HCT116 (cell line): ENCODE data around the gene RCL1. TPM values are rescaled to one million over a fixed set of nuclear protein-coding genes. Genes with fewer than 3 reads are reported as not detected.

Experiments
- ATAC-seq: fragments of 200-7000 bp; cut with Tn5 transposase; 2 replicates; pipeline ENCODE4 v1.9.1; 2020; ENCODE audit warnings: mild to moderate bottlenecking, moderate library complexity
- BruUV-seq: library from RNA; stranded (reverse); fragments of 400-500 nt; replicated peaks from 2 replicates; lab custom pipeline; 2021; lab: Mats Ljungman, UMichigan
- CTCF ChIA-PET: fragments of 300-600 bp; sonication (Branson Sonifier 250); formaldehyde crosslinking; loops from one replicate; lab custom pipeline; 2021; ENCODE audit warnings: antibody characterized with exemption; lab: Charles Lee
- POLR2A ChIA-PET: fragments of 300-600, 350-600 bp; sonication (Branson Sonifier 250); formaldehyde crosslinking; loops from one replicate; lab custom pipeline; 2021; ENCODE audit warnings: antibody characterized with exemption; lab: Charles Lee
- RAD21 ChIA-PET, 2 experiments: fragments of 300-600 bp; sonication (Branson Sonifier 250); formaldehyde crosslinking; loops; one replicate each; lab custom pipeline; 2023; ENCODE audit warnings: low total read pairs in 2 of 2; ENCODE audit not compliant: uncharacterized antibody in 2 of 2, unreplicated experiment in 2 of 2, low non-redundant PET in 1 of 2; lab: Charles Lee
- DNase-seq: peaks from one replicate; pipeline ENCODE4 v3.0.0-alpha.2; 2010; ENCODE audit warnings: low read depth, low spot score
- H2AFZ ChIP-seq: fragments of 200-600 bp; shearing (Covaris generic), sonication (generic); 2 replicates; pipeline ENCODE4 v1.6.1; 2017; ENCODE audit warnings: low read depth, mixed run types, mixed read lengths, antibody characterized with exemption, low read length; ENCODE audit not compliant: poor library complexity, severe bottlenecking
- H3K27ac ChIP-seq: 2 replicates; pipeline ENCODE4 v1.5.1; 2012; ENCODE audit warnings: low read depth, low read length
- H3K27me3 ChIP-seq: fragments of 200-600 bp; sonication (generic); 2 replicates; pipeline ENCODE4 v1.6.1; 2016; ENCODE audit warnings: mixed run types, low read length, mixed read lengths; ENCODE audit not compliant: insufficient read depth
- H3K36me3 ChIP-seq, 2 experiments: fragments of 200-500 bp in 1 of 2; fragments of 200-600 bp in 1 of 2; sonication (Bioruptor generic) in 1 of 2; sonication (generic) in 1 of 2; 2 replicates each; pipeline versions ENCODE4 v1.5.1 to v1.6.1; 2014 to 2016; ENCODE audit warnings: low read length in 2 of 2, inconsistent platforms in 1 of 2, mixed read lengths in 1 of 2, mixed run types in 1 of 2; ENCODE audit not compliant: insufficient read depth in 2 of 2, control insufficient read depth in 1 of 2
- H3K4me1 ChIP-seq, 2 experiments: fragments of 200-600 bp in 1 of 2; sonication (generic) in 1 of 2; 2 replicates each; pipeline versions ENCODE4 v1.5.1 to v1.6.1; 2012 to 2017; ENCODE audit warnings: low read length in 2 of 2, inconsistent platforms in 1 of 2, mild to moderate bottlenecking in 1 of 2, mixed read lengths in 1 of 2, mixed run types in 1 of 2, moderate library complexity in 1 of 2; ENCODE audit not compliant: insufficient read depth in 2 of 2, control insufficient read depth in 1 of 2
- H3K4me2 ChIP-seq: fragments of 200-600 bp; sonication (generic); 2 replicates; pipeline ENCODE4 v1.6.1; 2017; ENCODE audit warnings: mixed run types, low read length, mixed read lengths
- H3K4me3 ChIP-seq, 2 experiments: fragments of 200-600 bp in 1 of 2; sonication (generic) in 1 of 2; replicated peaks in 1 of 2; 2 replicates each; pipeline ENCODE4 v1.5.1; 2011 to 2016; ENCODE audit warnings: low read length in 2 of 2, control low read depth in 1 of 2, low read depth in 1 of 2, mild to moderate bottlenecking in 1 of 2, mixed read lengths in 1 of 2, mixed run types in 1 of 2
- H3K79me2 ChIP-seq: fragments of 200-600 bp; sonication (generic); 2 replicates; pipeline ENCODE4 v1.6.1; 2017; ENCODE audit warnings: mild to moderate bottlenecking, mixed run types, low read length, moderate library complexity, mixed read lengths; ENCODE audit not compliant: insufficient read depth
- H3K9ac ChIP-seq: fragments of 200-600 bp; sonication (generic); 2 replicates; pipeline ENCODE4 v1.6.1; 2016; ENCODE audit warnings: low read length, mixed read lengths
- H3K9me2 ChIP-seq: fragments of 200-600 bp; sonication (generic), shearing (Covaris generic); 2 replicates; pipeline ENCODE4 v1.6.1; 2017; ENCODE audit warnings: mixed run types, mild to moderate bottlenecking, moderate library complexity; ENCODE audit not compliant: insufficient read depth
- H3K9me3 ChIP-seq, 2 experiments: fragments of 200-500 bp in 1 of 2; fragments of 200-600 bp in 1 of 2; sonication (Bioruptor generic) in 1 of 2; sonication (generic) in 1 of 2; 2 replicates each; pipeline ENCODE4 v1.6.1; 2014 to 2017; ENCODE audit warnings: low read length in 2 of 2, mixed read lengths in 2 of 2, inconsistent platforms in 1 of 2, low read depth in 1 of 2, mild to moderate bottlenecking in 1 of 2, mixed run types in 1 of 2, moderate library complexity in 1 of 2; ENCODE audit not compliant: control insufficient read depth in 1 of 2, insufficient read depth in 1 of 2
- H4K20me1 ChIP-seq: fragments of 200-600 bp; sonication (generic), shearing (Covaris generic); 2 replicates; pipeline ENCODE4 v1.6.1; 2017; ENCODE audit warnings: mixed run types, mild to moderate bottlenecking, moderate library complexity; ENCODE audit not compliant: insufficient read depth
- CBX3 ChIP-seq: IDR thresholded peaks from 2 replicates; pipeline ENCODE4 v1.6.1; 2012; ENCODE audit warnings: low read depth
- CEBPB ChIP-seq: IDR thresholded peaks from 2 replicates; pipeline ENCODE4 v1.6.1; 2012; ENCODE audit warnings: low read depth
- EGR1 ChIP-seq: IDR thresholded peaks from 2 replicates; pipeline ENCODE4 v1.6.1; 2012; ENCODE audit warnings: low read depth
- EZH2phosphoT487 ChIP-seq: fragments of 200-600 bp; IDR thresholded peaks from 2 replicates; pipeline ENCODE4 v1.6.1; 2018; ENCODE audit warnings: antibody characterized with exemption, borderline replicate concordance
- JUND ChIP-seq: IDR thresholded peaks from 2 replicates; pipeline ENCODE4 v1.6.1; 2012
- POLR2AphosphoS5 ChIP-seq: IDR thresholded peaks from 2 replicates; pipeline ENCODE4 v1.6.1; 2011; ENCODE audit warnings: mild to moderate bottlenecking, low read depth, low read length, moderate library complexity
- RAD21 ChIP-seq: IDR thresholded peaks from 2 replicates; pipeline ENCODE4 v1.6.1; 2012; ENCODE audit warnings: low read depth, mild to moderate bottlenecking
- SP1 ChIP-seq: IDR thresholded peaks from 2 replicates; pipeline ENCODE4 v1.6.1; 2012; ENCODE audit warnings: low read depth
- SRF ChIP-seq: IDR thresholded peaks from 2 replicates; pipeline ENCODE4 v1.6.1; 2012; ENCODE audit warnings: low read depth
- TCF7L2 ChIP-seq: IDR thresholded peaks from 2 replicates; pipeline ENCODE4 v1.7.0; 2011; ENCODE audit warnings: borderline replicate concordance, inconsistent platforms; ENCODE audit not compliant: insufficient read depth, insufficient read length; ENCODE audit errors: extremely low read depth
- intact Hi-C: fragments of 100-400 bp; cut with micrococcal nuclease; formaldehyde crosslinking; loops from 2 replicates; pipeline ENCODE4 v1.10.0; 2022
- total RNA-seq: library from RNA; stranded (reverse); gene quantifications from one replicate; pipeline ENCODE4 v1.2.1, GENCODE V29; 2021; ENCODE audit not compliant: unreplicated experiment
- TF ChIP-seq, protein P1 (sequence below): IDR thresholded peaks from 2 replicates; pipeline ENCODE4 v1.6.1; 2012; ENCODE audit warnings: low read depth
- TF ChIP-seq, protein P2 (sequence below), 3 experiments: fragments of 200-600 bp in 1 of 3; sonication (generic) in 1 of 3; IDR thresholded peaks in 2 of 3; conservative IDR thresholded peaks in 1 of 3; 2 replicates each; pipeline ENCODE4 v1.5.1; 2012 to 2017; ENCODE audit warnings: low read depth in 2 of 3, low read length in 2 of 3, antibody characterized with exemption in 1 of 3, borderline replicate concordance in 1 of 3, control low read depth in 1 of 3, mild to moderate bottlenecking in 1 of 3, mixed read lengths in 1 of 3, mixed run types in 1 of 3, moderate library complexity in 1 of 3; ENCODE audit not compliant: insufficient read depth in 1 of 3
- TF ChIP-seq, protein P3 (sequence below): IDR thresholded peaks from 2 replicates; pipeline ENCODE4 v1.6.1; 2011; ENCODE audit warnings: mild to moderate bottlenecking, low read length, moderate library complexity; ENCODE audit not compliant: insufficient replicate concordance; ENCODE audit errors: extremely low read depth
- TF ChIP-seq, protein P4 (sequence below): IDR thresholded peaks from 2 replicates; pipeline ENCODE4 v1.6.1; 2012

RCL1 gene
- total RNA-seq, 1 experiment from 2014 or later = 29.9 TPM

DNA sequence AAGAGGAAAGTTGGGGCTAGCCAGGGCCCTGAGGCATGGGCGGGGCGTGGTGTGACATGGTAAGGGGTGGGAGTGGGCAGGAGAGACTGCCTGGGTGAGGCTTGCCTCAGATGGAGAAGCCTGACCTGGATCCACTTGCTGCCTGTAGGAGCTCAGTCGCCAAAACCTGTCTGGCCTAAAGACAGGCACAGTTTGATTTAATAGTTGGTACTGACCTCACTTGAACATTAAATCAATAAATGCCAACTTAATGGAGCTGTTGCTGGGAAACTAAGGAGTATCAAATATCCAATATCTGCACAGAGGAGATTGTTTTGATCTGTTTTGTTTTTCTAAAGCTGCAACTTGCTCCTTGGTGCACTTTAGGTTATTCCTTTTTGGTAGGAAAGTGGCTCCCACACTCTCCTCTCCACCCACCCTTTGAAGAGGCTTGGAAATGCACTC lies 86.4 kb downstream of the RCL1 start (continued):
- TF ChIP-seq JUND = no peak
- TF ChIP-seq CBX3 = no peak
- TF ChIP-seq POLR2AphosphoS5 = no peak
- TF ChIP-seq, protein P1, sequence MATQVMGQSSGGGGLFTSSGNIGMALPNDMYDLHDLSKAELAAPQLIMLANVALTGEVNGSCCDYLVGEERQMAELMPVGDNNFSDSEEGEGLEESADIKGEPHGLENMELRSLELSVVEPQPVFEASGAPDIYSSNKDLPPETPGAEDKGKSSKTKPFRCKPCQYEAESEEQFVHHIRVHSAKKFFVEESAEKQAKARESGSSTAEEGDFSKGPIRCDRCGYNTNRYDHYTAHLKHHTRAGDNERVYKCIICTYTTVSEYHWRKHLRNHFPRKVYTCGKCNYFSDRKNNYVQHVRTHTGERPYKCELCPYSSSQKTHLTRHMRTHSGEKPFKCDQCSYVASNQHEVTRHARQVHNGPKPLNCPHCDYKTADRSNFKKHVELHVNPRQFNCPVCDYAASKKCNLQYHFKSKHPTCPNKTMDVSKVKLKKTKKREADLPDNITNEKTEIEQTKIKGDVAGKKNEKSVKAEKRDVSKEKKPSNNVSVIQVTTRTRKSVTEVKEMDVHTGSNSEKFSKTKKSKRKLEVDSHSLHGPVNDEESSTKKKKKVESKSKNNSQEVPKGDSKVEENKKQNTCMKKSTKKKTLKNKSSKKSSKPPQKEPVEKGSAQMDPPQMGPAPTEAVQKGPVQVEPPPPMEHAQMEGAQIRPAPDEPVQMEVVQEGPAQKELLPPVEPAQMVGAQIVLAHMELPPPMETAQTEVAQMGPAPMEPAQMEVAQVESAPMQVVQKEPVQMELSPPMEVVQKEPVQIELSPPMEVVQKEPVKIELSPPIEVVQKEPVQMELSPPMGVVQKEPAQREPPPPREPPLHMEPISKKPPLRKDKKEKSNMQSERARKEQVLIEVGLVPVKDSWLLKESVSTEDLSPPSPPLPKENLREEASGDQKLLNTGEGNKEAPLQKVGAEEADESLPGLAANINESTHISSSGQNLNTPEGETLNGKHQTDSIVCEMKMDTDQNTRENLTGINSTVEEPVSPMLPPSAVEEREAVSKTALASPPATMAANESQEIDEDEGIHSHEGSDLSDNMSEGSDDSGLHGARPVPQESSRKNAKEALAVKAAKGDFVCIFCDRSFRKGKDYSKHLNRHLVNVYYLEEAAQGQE = no peak
- TF ChIP-seq RAD21 = no peak
- TF ChIP-seq SP1 = no peak
- no peak for TF ChIP-seq SRF

DNA sequence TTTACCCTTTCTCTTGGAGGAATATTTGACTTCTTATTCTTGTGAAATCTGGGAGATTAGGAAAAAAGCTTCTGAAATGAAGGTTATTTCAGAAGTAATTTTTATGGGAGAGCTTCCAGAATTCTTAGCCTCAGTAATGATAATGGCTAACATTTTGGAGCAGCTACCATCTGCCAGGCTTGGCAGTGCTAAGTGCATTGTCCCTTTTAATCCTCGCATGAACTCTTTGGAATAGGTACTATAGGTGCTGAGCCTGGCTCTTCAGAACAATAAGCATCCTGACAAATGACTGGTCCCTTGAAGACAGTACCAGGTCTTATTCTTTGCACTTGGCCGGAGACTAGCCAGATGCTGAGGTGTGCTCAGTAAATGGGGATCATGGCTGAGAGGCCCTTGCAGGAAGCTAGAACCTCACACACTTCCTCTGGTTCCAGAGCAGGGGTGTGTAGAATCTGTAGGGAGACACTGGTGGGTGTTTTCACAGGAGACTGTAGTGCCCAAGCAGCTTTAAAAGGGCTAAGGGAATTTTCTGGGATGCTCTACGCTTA lies 90.7 kb downstream of the RCL1 start:
- Histone ChIP-seq H2AFZ (no peak overlapping the region), H3K36me3 (no peaks in the 10 kb centered on the region), H3K4me2 (no peak overlapping the region), H3K9me3 (no peaks in the 10 kb centered on the region), H3K9ac (no peak overlapping the region), H3K27ac (no peak overlapping the region), H3K4me1 (no peaks in the 10 kb centered on the region), H3K4me3 (no peak overlapping the region), H4K20me1 (no peaks in the 10 kb centered on the region), H3K27me3 (no peaks in the 10 kb centered on the region), H3K79me2 (no peaks in the 10 kb centered on the region), H3K9me2 (no peaks in the 10 kb centered on the region)
- BruUV-seq = no TSS peak
- intact Hi-C loops = no loop called here
- ChIA-PET RAD21 (no interaction called here), CTCF (no interaction called here), POLR2A (no interaction called here)
- no peak for DNase-seq
- ATAC-seq = no peak
- TF ChIP-seq EZH2phosphoT487 = no peak
- TF ChIP-seq JUND = no peak
- TF ChIP-seq, protein P2, sequence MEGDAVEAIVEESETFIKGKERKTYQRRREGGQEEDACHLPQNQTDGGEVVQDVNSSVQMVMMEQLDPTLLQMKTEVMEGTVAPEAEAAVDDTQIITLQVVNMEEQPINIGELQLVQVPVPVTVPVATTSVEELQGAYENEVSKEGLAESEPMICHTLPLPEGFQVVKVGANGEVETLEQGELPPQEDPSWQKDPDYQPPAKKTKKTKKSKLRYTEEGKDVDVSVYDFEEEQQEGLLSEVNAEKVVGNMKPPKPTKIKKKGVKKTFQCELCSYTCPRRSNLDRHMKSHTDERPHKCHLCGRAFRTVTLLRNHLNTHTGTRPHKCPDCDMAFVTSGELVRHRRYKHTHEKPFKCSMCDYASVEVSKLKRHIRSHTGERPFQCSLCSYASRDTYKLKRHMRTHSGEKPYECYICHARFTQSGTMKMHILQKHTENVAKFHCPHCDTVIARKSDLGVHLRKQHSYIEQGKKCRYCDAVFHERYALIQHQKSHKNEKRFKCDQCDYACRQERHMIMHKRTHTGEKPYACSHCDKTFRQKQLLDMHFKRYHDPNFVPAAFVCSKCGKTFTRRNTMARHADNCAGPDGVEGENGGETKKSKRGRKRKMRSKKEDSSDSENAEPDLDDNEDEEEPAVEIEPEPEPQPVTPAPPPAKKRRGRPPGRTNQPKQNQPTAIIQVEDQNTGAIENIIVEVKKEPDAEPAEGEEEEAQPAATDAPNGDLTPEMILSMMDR (IDR thresholded peaks at IDR 0.05 in 2 of 3, conservative IDR thresholded peaks at IDR 0.05 in 1 of 3; ENCODE audit: borderline replicate concordance in 1 of 3, insufficient read depth in 1 of 3, low read depth in 2 of 3, low read length in 2 of 3) = no peak
- no peak for TF ChIP-seq POLR2AphosphoS5
- no peak for TF ChIP-seq SRF
- TF ChIP-seq TCF7L2 = no peak
- no peak for TF ChIP-seq SP1
- TF ChIP-seq, protein P3, sequence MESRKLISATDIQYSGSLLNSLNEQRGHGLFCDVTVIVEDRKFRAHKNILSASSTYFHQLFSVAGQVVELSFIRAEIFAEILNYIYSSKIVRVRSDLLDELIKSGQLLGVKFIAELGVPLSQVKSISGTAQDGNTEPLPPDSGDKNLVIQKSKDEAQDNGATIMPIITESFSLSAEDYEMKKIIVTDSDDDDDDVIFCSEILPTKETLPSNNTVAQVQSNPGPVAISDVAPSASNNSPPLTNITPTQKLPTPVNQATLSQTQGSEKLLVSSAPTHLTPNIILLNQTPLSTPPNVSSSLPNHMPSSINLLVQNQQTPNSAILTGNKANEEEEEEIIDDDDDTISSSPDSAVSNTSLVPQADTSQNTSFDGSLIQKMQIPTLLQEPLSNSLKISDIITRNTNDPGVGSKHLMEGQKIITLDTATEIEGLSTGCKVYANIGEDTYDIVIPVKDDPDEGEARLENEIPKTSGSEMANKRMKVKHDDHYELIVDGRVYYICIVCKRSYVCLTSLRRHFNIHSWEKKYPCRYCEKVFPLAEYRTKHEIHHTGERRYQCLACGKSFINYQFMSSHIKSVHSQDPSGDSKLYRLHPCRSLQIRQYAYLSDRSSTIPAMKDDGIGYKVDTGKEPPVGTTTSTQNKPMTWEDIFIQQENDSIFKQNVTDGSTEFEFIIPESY = no peak
- no peak for TF ChIP-seq RAD21
- TF ChIP-seq CBX3 = no peak
- TF ChIP-seq, protein P4, sequence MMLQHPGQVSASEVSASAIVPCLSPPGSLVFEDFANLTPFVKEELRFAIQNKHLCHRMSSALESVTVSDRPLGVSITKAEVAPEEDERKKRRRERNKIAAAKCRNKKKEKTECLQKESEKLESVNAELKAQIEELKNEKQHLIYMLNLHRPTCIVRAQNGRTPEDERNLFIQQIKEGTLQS = no peak
- no peak for TF ChIP-seq EGR1
- TF ChIP-seq CEBPB = no peak
